Ovary (tissue), 9 donors: ENCODE data around the gene LAG3. TPM values are rescaled to one million over a fixed set of nuclear protein-coding genes. Genes with fewer than 3 reads are reported as not detected.

Experiments used
- DNase-seq, 5 donors: peaks; one replicate each; pipeline ENCODE4 v3.0.0-alpha.2; 2019 to 2020
- H3K27ac ChIP-seq, 2 donors: fragments of 200-600 bp; one replicate each; pipeline versions ENCODE4 v1.5.1 to v1.8.0; 2019 to 2022
- H3K27me3 ChIP-seq: fragments of 200-600 bp; one replicate; pipeline ENCODE4 v1.8.0; 2022
- H3K36me3 ChIP-seq: fragments of 200-600 bp; sonication (generic); one replicate; pipeline ENCODE4 v1.5.1; 2019
- H3K4me1 ChIP-seq: one replicate; pipeline ENCODE4 v1.8.1; 2013; ENCODE audit warnings: mild to moderate bottlenecking, moderate library complexity; ENCODE audit not compliant: insufficient read depth
- H3K4me3 ChIP-seq: fragments of 200-600 bp; sonication (generic); one replicate; pipeline ENCODE4 v1.5.1; 2017
- H3K9me3 ChIP-seq, 2 donors: fragments of 200-600 bp in 1 of 2; sonication (generic) in 1 of 2; one replicate each; pipeline versions ENCODE4 v1.5.1 to v1.8.1; 2013 to 2019; ENCODE audit warnings: mild to moderate bottlenecking in 1 of 2, moderate library complexity in 1 of 2
- CTCF ChIP-seq, 3 donors: fragments of 450-650 bp in 2 of 3; fragments of 200-600 bp in 1 of 3; IDR thresholded peaks; one replicate each; pipeline versions ENCODE4 v1.5.1 to v1.8.0; 2016 to 2022; ENCODE audit warnings: antibody characterized with exemption in 3 of 3, mild to moderate bottlenecking in 1 of 3
- EP300 ChIP-seq: sonication (generic); formaldehyde crosslinking; IDR thresholded peaks from one replicate; pipeline ENCODE4 v1.6.1; 2017; ENCODE audit warnings: antibody characterized with exemption
- POLR2A ChIP-seq: fragments of 450-650 bp; IDR thresholded peaks from one replicate; pipeline ENCODE4 v1.6.1; 2017; ENCODE audit warnings: antibody characterized with exemption, mild to moderate bottlenecking, moderate library complexity
- WGBS, 3 donors: extraction: QIAGEN DNeasy Blood & Tissue Kit in 1 of 3; methylation state at CpG; one replicate each; pipeline versions ENCODE4 v1.1.5 to v1.1.7; 2013 to 2017; 5-methylcytosine and 5-hydroxymethylcytosine counted together
- intact Hi-C, 4 donors: fragments of 100-400 bp; cut with DNase I; formaldehyde crosslinking; loops; one replicate each; pipeline versions ENCODE4 v1.11.0 to v1.15.1; 2022 to 2023
- polyA plus RNA-seq, 2 donors: library from polyadenylated mRNA; stranded (reverse); fragments of 200-250 nt in 1 of 2; fragments of 350-450 nt in 1 of 2; fragmentation: Illumina TruSeq in 1 of 2; extraction: RNeasy Lipid Tissue Mini Kit (QIAGEN cat#74804) in 1 of 2; gene quantifications; one replicate each; pipeline ENCODE4 v1.2.3, GENCODE V29; 2013 to 2014
- total RNA-seq, 7 donors: library from RNA; depleted of rRNA in 2 of 7; stranded (reverse); fragments of >200 nt in 2 of 7; fragmentation: NEBNext Ultra II Directional in 3 of 7; extraction: Animal tissue kit (Norgen Biotek cat#: 25700) in 3 of 7; gene quantifications; one replicate each; pipeline versions ENCODE4 v1.1.0 to v1.2.4, GENCODE V29; 2016 to 2023
- donor health status: DM: no; HTN: no; CAD: no; lungs with moderate emphysema.
- donor health status: DM: no; HTN: no; CAD: no.
- donor health status: Bipolar disorder and iron deficiency.
- donor health status: DM: yes; HTN: yes; CAD: no.
- donor health status: DM: no; HTN: no; CAD: no.
- donor health status: DM: yes; HTN: yes; CAD: no.

The LAG3 gene
- total and polyA plus RNA-seq, 9 donors: 4.7 to 21.8 (median 14.2) TPM

DNA sequence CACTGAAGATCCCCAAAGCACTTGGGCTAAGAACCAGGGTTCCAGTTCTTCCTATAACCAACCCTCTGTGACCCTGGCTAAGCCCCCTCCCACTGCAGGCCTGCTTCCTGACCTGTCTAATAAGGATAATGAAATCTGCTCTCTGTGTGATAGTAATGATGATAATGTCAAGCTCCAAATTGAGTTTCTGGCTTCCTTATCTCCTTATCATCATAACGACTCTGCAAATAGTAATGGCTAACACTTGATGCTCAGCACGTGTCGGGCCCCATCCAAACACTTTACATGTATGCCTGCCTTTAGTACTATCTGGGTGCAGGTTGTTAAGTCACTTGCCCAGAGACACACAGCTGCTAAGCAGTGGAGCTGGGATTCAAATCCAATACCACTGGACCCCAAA, 44.3 kb downstream of the LAG3 start:
- H3K27me3 ChIP-seq: no peaks in the 10 kb centered on the region
- TF ChIP-seq EP300 (no peak), POLR2A (no peak), CTCF (IDR thresholded peaks at IDR 0.05) (no peak)
- no peaks in the 10 kb centered on the region for H3K9me3 ChIP-seq
- no peak for DNase-seq
- 58 to 66% (median 63%) methylated on average over 3 of the region's 3 CpGs for WGBS, 3 donors
- no peak overlapping the region for H3K27ac ChIP-seq
- H3K36me3 ChIP-seq: no peaks in the 10 kb centered on the region
- intact Hi-C loops: no loop called here
- peaks cover 4% of the 10 kb centered on the region for H3K4me1 ChIP-seq
- H3K4me3 ChIP-seq: no peak overlapping the region

DNA sequence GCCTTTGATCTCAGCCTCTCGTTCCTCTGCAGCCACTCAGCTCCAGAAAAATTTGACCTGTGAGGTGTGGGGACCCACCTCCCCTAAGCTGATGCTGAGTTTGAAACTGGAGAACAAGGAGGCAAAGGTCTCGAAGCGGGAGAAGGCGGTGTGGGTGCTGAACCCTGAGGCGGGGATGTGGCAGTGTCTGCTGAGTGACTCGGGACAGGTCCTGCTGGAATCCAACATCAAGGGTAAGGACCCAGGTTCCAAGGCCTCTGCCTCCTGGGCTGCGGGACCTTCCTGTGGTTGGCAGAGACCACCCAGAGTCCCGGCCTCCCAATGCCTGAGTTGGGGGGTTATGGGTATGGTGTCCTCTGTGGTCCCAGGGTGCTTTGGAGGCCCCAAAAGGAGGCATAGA, 44.8 kb downstream of the LAG3 start:
- WGBS, 3 donors: 79 to 90% (median 83%) methylated on average over 8 of the region's 8 CpGs
- no peak for DNase-seq
- H3K9me3 ChIP-seq: no peaks in the 10 kb centered on the region
- intact Hi-C loops: no loop called here
- TF ChIP-seq POLR2A: no peak
- TF ChIP-seq CTCF (IDR thresholded peaks at IDR 0.05): no peak
- no peak for TF ChIP-seq EP300
- H3K27ac ChIP-seq: no peak overlapping the region
- no peak overlapping the region for H3K4me3 ChIP-seq
- H3K27me3 ChIP-seq: no peaks in the 10 kb centered on the region
- peaks cover 6% of the 10 kb centered on the region for H3K4me1 ChIP-seq
- H3K36me3 ChIP-seq: no peaks in the 10 kb centered on the region

DNA sequence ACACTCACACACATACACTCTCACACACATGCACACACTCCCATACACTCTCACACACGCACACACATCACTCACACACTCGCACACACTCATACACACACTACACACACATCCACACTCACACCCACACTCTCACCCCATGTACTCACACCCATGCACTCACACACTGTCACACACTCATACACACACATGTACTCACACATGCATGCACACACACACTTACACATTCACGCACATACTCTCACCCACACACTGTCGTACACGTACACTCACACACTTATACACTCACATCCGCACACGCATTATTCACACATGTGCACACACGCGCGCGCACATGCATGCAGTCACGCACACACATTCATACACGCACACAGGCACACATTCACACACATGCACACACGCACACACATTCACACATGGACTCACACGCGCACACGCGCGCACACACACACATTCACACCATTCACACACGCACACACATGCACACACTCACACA, 45.4 kb downstream of the LAG3 start:
- intact Hi-C loops: no loop called here
- Histone ChIP-seq H3K9me3 (no peaks in the 10 kb centered on the region), H3K4me1 (peaks cover 6% of the 10 kb centered on the region), H3K27ac (no peak overlapping the region), H3K36me3 (no peaks in the 10 kb centered on the region), H3K4me3 (no peak overlapping the region), H3K27me3 (no peaks in the 10 kb centered on the region)
- TF ChIP-seq EP300 (no peak), POLR2A (no peak), CTCF (IDR thresholded peaks at IDR 0.05) (no peak)
- 77 to 81% (median 79%) methylated on average over 20 of the region's 20 CpGs for WGBS, 3 donors
- no peak for DNase-seq

DNA sequence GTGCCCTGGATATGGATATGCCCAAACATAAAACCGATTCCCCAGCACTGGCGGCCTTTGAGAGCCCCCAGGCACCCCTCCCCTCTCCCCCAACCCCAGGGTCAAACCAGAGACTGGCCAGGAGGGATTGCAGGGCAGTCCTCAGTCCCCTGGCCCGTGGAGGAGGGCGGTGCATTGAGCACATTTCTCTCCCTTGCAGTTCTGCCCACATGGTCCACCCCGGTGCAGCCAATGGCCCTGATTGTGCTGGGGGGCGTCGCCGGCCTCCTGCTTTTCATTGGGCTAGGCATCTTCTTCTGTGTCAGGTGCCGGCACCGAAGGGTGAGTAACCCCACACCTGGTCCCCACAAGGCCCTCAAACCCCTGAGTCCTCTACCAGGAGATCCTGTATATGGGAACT, 45.9 kb downstream of the LAG3 start:
- H3K4me3 ChIP-seq: no peak overlapping the region
- H3K27ac ChIP-seq: peak overlapping the region in 1 of 2 donors; percentile 59
- H3K4me1 ChIP-seq: peaks cover 6% of the 10 kb centered on the region
- peak in 3 of 5 donors; percentile 52 to 72 (median 63) for DNase-seq
- no peaks in the 10 kb centered on the region for H3K27me3 ChIP-seq
- H3K9me3 ChIP-seq: no peaks in the 10 kb centered on the region
- TF ChIP-seq POLR2A (no peak), EP300 (no peak), CTCF (IDR thresholded peaks at IDR 0.05) (no peak)
- intact Hi-C loops: no loop called here
- 25 to 35% (median 26%) methylated on average over 10 of the region's 10 CpGs for WGBS, 3 donors
- no peaks in the 10 kb centered on the region for H3K36me3 ChIP-seq
